GM18502 (cell line): ENCODE data around the gene EDNRA.

Experiments used
- ATAC-seq: cut with Tn5 transposase; IDR thresholded peaks from one replicate; pipeline ENCODE4 v1.9.1; 2021; ENCODE audit warnings: mild to moderate bottlenecking; ENCODE audit not compliant: unreplicated experiment, poor library complexity

Gene EDNRA

GRCh38 chr4:147494301-147494700, 13.4 kb downstream of the EDNRA start:
- no peak for ATAC-seq

- ATAC-seq = no peak
Observed at GRCh38 chr4:147496500-147496899, 15.6 kb downstream of the EDNRA start.

- no peak for ATAC-seq
Observed at GRCh38 chr4:147498031-147498660, 17.2 kb downstream of the EDNRA start.

- no peak for ATAC-seq
Observed at GRCh38 chr4:147508346-147508745, 27.4 kb downstream of the EDNRA start.

GRCh38 chr4:147509386-147509785, 28.5 kb downstream of the EDNRA start:
- no peak for ATAC-seq

GRCh38 chr4:147510962-147511668, 30.2 kb downstream of the EDNRA start:
- ATAC-seq = no peak

GRCh38 chr4:147513091-147513490, 32.2 kb downstream of the EDNRA start:
- no peak for ATAC-seq

GRCh38 chr4:147513952-147514351, 33.1 kb downstream of the EDNRA start:
- ATAC-seq = no peak

- ATAC-seq = no peak
Observed at GRCh38 chr4:147515220-147515936, 34.5 kb downstream of the EDNRA start.

GRCh38 chr4:147516133-147516532, 35.2 kb downstream of the EDNRA start:
- no peak for ATAC-seq

GRCh38 chr4:147518086-147518485, 37.2 kb downstream of the EDNRA start:
- ATAC-seq = no peak

GRCh38 chr4:147518846-147519767, 38.2 kb downstream of the EDNRA start:
- ATAC-seq = peak; percentile 94

- ATAC-seq = no peak
Observed at GRCh38 chr4:147524601-147525000, 43.7 kb downstream of the EDNRA start.

- ATAC-seq = no peak
Observed at GRCh38 chr4:147525494-147526271, 44.8 kb downstream of the EDNRA start.

GRCh38 chr4:147526272-147526654, 45.4 kb downstream of the EDNRA start:
- no peak for ATAC-seq

- ATAC-seq = no peak
Observed at GRCh38 chr4:147528054-147528453, 47.2 kb downstream of the EDNRA start.

- no peak for ATAC-seq
Observed at GRCh38 chr4:147530134-147530533, 49.2 kb downstream of the EDNRA start.

- ATAC-seq = no peak
Observed at GRCh38 chr4:147530723-147531122, 49.8 kb downstream of the EDNRA start.

GRCh38 chr4:147532896-147533295, 52.0 kb downstream of the EDNRA start:
- no peak for ATAC-seq

GRCh38 chr4:147533331-147533730, 52.4 kb downstream of the EDNRA start:
- ATAC-seq = no peak
